ENCODE data around the gene XRCC6.
A peak's percentile ranks its signal among the peaks of the same experiment; 100 is the strongest.
"Not testable (repeated sequence)": the region's sequence is repeated elsewhere in the genome, so short reads cannot be mapped to it uniquely, and the experiment has no call there.

The XRCC6 gene

GRCh38 chr22:41621099-41621910, at the start of gene XRCC6:
TSS of gene XRCC6 (plus strand) at chr22:41621295. CDS start at chr22:41622005, 710 bp downstream.
- peak; percentile 100 for DNase-seq (ENCODE audit: low spot score)

GRCh38 chr22:41571786-41572185, 49.3 kb upstream of the XRCC6 start:
- no peak for DNase-seq (ENCODE audit: low spot score)

- DNase-seq (ENCODE audit: low spot score) = not testable (repeated sequence)
These were observed 48.8 kb upstream of the XRCC6 start for GRCh38 chr22:41572305-41572704.

GRCh38 chr22:41573677-41574076, 47.4 kb upstream of the XRCC6 start:
- no peak for DNase-seq (ENCODE audit: low spot score)

GRCh38 chr22:41574847-41575381, 46.2 kb upstream of the XRCC6 start:
- peak; percentile 59 for DNase-seq (ENCODE audit: low spot score)

GRCh38 chr22:41575533-41575932, 45.6 kb upstream of the XRCC6 start:
- no peak for DNase-seq (ENCODE audit: low spot score)

GRCh38 chr22:41576877-41577276, 44.2 kb upstream of the XRCC6 start:
- peak; percentile 88 for DNase-seq (ENCODE audit: low spot score)

- no peak for DNase-seq (ENCODE audit: low spot score)
These were observed 43.0 kb upstream of the XRCC6 start for GRCh38 chr22:41578114-41578513.

- DNase-seq (ENCODE audit: low spot score) = no peak
These were observed 42.3 kb upstream of the XRCC6 start for GRCh38 chr22:41578818-41579217.

- no peak for DNase-seq (ENCODE audit: low spot score)
These were observed 41.6 kb upstream of the XRCC6 start for GRCh38 chr22:41579297-41579996.

GRCh38 chr22:41579997-41580355, 41.1 kb upstream of the XRCC6 start:
- DNase-seq (ENCODE audit: low spot score) = no peak

GRCh38 chr22:41582694-41583093, 38.4 kb upstream of the XRCC6 start:
- no peak for DNase-seq (ENCODE audit: low spot score)

- DNase-seq (ENCODE audit: low spot score) = no peak
These were observed 36.2 kb upstream of the XRCC6 start for GRCh38 chr22:41584881-41585280.

- DNase-seq (ENCODE audit: low spot score) = no peak
These were observed 35.2 kb upstream of the XRCC6 start for GRCh38 chr22:41585898-41586297.

- DNase-seq (ENCODE audit: low spot score) = no peak
These were observed 33.8 kb upstream of the XRCC6 start for GRCh38 chr22:41587347-41587723.

- peak; percentile 99 for DNase-seq (ENCODE audit: low spot score)
These were observed 31.5 kb upstream of the XRCC6 start, which contains the start of gene PMM1 for GRCh38 chr22:41589391-41590241. TSS of gene PMM1 (minus strand) at chr22:41589840. CDS start at chr22:41589805, 35 bp downstream.

- DNase-seq (ENCODE audit: low spot score) = not testable (repeated sequence)
These were observed 27.6 kb upstream of the XRCC6 start for GRCh38 chr22:41593336-41593960.

GRCh38 chr22:41595703-41596102, 25.4 kb upstream of the XRCC6 start:
- no peak for DNase-seq (ENCODE audit: low spot score)

- peak; percentile 83 for DNase-seq (ENCODE audit: low spot score)
These were observed 24.1 kb upstream of the XRCC6 start for GRCh38 chr22:41596776-41597634.

- no peak for DNase-seq (ENCODE audit: low spot score)
These were observed 23.5 kb upstream of the XRCC6 start for GRCh38 chr22:41597635-41597953.

GRCh38 chr22:41598081-41598480, 23.0 kb upstream of the XRCC6 start:
- DNase-seq (ENCODE audit: low spot score) = no peak
